ENCODE data around the gene RIC1.
"Not testable (repeated sequence)": the region's sequence is repeated elsewhere in the genome, so short reads cannot be mapped to it uniquely, and the experiment has no call there.

Gene RIC1

DNA sequence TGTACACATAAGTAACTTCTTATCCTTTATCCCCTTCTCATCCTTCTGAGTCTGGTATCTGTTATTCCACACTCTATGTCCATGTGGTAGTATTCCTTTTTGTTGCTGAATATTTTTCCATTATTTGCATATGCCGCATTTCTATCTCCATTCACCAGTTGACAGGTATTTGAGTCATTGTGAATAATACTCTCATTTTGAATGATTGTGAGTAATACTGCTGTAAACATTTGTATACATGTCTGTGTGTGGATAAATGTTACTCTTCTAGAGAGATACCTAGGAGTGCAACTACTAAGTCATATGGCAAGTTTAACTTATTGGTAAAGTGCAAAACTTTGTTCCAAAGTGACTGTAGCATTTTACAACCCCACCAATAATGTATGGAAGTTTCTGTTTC is 15.6 kb downstream of the RIC1 start:
- DNase-seq (ENCODE audit: low read depth), result no peak
- H3K4me3 ChIP-seq (ENCODE audit: low read length), result no peak overlapping the region
- TF ChIP-seq, protein P1, sequence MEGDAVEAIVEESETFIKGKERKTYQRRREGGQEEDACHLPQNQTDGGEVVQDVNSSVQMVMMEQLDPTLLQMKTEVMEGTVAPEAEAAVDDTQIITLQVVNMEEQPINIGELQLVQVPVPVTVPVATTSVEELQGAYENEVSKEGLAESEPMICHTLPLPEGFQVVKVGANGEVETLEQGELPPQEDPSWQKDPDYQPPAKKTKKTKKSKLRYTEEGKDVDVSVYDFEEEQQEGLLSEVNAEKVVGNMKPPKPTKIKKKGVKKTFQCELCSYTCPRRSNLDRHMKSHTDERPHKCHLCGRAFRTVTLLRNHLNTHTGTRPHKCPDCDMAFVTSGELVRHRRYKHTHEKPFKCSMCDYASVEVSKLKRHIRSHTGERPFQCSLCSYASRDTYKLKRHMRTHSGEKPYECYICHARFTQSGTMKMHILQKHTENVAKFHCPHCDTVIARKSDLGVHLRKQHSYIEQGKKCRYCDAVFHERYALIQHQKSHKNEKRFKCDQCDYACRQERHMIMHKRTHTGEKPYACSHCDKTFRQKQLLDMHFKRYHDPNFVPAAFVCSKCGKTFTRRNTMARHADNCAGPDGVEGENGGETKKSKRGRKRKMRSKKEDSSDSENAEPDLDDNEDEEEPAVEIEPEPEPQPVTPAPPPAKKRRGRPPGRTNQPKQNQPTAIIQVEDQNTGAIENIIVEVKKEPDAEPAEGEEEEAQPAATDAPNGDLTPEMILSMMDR (conservative IDR thresholded peaks at IDR 0.05; ENCODE audit: low read length), result no peak

DNA sequence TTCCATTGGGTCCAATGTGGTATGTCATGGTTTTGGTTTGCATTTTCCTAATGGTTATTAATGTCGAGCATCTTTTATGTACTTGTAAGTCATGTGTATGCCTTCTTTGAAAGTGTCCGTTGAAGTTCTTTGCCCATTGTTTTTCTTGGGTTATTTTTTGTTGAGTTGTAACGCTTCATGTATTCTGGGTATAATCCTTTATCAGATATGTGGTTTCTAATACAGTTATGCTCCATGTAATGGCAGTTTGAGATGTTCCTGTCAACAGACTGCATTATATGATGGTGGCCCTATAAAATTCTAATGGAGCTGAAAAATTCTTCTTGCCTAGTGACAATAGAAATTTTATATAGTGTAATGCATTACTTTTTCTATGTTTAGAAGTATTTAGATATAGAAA is 17.2 kb downstream of the RIC1 start:
- DNase-seq (ENCODE audit: low read depth), result no peak
- no peak overlapping the region for H3K4me3 ChIP-seq (ENCODE audit: low read length)
- TF ChIP-seq, protein P1 (conservative IDR thresholded peaks at IDR 0.05; ENCODE audit: low read length), result no peak

DNA sequence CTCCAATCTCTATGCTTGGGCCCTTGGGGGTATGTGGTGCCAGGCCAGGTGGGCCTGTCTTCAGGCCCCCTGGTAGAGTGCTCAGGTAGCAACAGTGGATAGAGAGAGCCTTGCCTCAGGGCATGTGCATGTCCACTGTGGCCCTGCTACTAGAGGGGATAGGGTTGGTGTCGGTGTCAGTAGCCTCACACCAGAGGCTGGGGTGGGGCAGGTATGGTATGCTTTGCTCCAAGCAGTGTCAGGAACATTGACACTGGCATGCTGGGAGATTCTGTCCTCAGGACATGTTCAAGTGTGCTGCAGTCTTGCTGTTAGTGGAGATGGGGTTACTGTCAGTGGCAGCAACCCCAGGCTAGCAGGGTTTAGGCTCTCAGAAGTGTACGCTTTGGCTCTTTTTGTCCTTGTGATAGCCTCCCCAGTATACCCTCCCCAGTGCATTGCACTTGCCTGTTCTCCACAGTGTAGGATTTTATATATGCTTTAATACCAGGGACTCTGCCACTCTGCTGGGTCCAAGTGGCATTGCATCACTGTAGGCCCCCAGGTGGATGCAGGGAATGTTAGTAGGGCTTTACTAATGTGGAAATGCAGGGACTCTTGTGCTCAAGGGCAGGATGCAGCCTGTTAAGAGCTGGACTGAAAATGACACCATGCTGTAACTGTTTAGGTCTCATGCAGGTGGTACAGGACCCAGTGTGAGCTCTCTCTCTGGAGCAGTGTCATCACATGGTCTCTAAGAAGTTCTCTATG is 21.6 kb downstream of the RIC1 start:
- TF ChIP-seq, protein P1 (conservative IDR thresholded peaks at IDR 0.05; ENCODE audit: low read length), result no peak
- H3K4me3 ChIP-seq (ENCODE audit: low read length), result no peak overlapping the region
- DNase-seq (ENCODE audit: low read depth), result no peak

DNA sequence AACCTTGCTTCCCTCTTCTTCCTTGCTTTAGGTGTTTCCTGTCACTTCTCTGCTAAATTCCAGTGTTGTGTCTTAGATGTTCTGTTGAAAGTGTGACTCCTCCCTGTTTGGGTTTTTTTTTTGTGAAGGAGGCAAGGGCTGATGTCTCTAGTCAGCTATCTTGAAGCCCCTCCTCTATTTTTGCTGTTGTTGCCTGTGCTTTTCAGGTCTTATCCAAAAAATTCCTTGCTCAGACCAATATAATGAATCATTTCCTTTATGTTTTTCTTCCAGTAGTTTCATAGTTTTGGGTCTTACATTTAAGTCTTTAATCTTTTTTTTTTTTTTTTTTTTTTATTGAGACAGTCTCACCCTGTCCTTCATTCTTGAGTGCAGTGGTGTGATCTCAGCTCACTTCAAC is 22.3 kb downstream of the RIC1 start:
- TF ChIP-seq, protein P1 (conservative IDR thresholded peaks at IDR 0.05; ENCODE audit: low read length), result no peak
- no peak overlapping the region for H3K4me3 ChIP-seq (ENCODE audit: low read length)
- DNase-seq (ENCODE audit: low read depth), result no peak

DNA sequence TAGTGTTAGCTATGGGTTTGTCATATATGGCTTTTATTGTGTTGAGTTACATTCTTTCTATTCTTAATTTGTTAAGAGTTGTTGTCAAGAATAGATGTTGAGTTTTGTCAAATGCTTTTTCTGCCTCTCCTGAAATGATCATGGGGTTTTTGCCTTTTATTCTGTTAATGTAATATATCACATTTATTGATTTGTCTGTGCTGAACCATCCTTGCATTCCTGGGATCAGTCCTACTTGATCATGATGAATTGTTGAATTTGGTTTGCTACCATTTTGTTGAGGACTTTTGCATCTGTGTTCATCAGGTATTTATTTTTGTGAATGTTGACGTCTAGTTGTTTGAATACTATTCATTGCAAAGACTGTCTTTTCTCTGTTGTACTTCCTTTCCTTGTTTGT is 23.9 kb downstream of the RIC1 start:
- TF ChIP-seq, protein P1 (conservative IDR thresholded peaks at IDR 0.05; ENCODE audit: low read length), result no peak
- H3K4me3 ChIP-seq (ENCODE audit: low read length), result no peak overlapping the region

DNA sequence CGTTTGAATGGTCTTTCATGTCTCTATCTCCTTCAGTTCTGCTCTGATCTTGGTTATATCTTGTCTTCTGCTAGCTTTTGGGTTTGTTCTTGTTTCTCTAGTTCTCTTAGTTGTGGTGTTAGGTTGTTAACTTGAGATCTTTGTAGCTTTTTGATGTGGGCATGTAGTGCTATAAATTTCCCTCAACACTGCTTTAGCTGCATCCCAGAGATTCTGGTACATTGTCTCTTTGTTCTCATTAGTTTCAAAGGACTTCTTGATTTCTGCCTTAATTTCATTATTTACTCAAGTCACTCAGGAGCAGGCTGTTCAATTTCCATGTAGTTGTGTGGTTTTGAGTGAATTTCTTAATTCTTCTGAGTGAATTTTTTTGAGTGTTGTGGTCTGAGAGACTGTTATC is 33.9 kb downstream of the RIC1 start:
- DNase-seq (ENCODE audit: low read depth); H3K4me3 ChIP-seq (ENCODE audit: low read length): not testable (repeated sequence)

More for the DNA sequence above, 23.9 kb downstream of the RIC1 start:
- DNase-seq (ENCODE audit: low read depth), result no peak

DNA sequence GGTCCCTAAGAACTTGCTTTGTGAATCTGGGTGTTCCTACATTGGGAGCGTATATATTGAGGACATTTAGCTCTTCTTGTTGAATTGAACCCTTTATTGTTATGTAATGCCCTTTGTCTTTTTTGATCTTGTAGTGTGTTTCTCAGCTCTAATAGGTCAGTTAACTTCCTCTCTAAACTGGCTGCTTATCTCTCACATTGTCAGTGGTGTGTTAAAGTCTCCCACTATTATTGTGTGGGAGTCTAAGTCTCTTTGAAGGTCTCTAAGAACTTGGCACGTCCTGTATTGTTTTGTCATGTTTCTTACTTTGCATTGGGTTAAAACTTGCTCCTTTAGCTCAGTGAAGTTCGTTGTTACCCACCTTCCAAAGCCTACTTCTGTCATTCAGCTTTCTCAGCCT is 36.2 kb downstream of the RIC1 start:
- no peak overlapping the region for H3K4me3 ChIP-seq (ENCODE audit: low read length)
- DNase-seq (ENCODE audit: low read depth), result no peak
- TF ChIP-seq, protein P1 (conservative IDR thresholded peaks at IDR 0.05; ENCODE audit: low read length), result no peak
